HCT116 (cell line): ENCODE data around the gene DNASE1L1.

Experiments
- EGR1 ChIP-seq: IDR thresholded peaks from 2 replicates; pipeline ENCODE4 v1.6.1; 2012; ENCODE audit warnings: low read depth
- EZH2 ChIP-seq: fragments of 200-600 bp; sonication (generic); IDR thresholded peaks from 2 replicates; pipeline ENCODE4 v1.6.1; 2017; ENCODE audit warnings: antibody characterized with exemption, mixed run types
- POLR2A ChIP-seq: IDR thresholded peaks from 2 replicates; pipeline ENCODE4 v1.7.0; 2011; ENCODE audit warnings: borderline replicate concordance; ENCODE audit not compliant: insufficient read depth, insufficient read length; ENCODE audit errors: extremely low read depth
- POLR2AphosphoS5 ChIP-seq: IDR thresholded peaks from 2 replicates; pipeline ENCODE4 v1.6.1; 2011; ENCODE audit warnings: mild to moderate bottlenecking, low read depth, low read length, moderate library complexity
- SIN3A ChIP-seq: IDR thresholded peaks from 2 replicates; pipeline ENCODE4 v1.6.1; 2012; ENCODE audit warnings: low read depth
- SRF ChIP-seq: IDR thresholded peaks from 2 replicates; pipeline ENCODE4 v1.6.1; 2012; ENCODE audit warnings: low read depth
- TCF7L2 ChIP-seq: IDR thresholded peaks from 2 replicates; pipeline ENCODE4 v1.7.0; 2011; ENCODE audit warnings: borderline replicate concordance, inconsistent platforms; ENCODE audit not compliant: insufficient read depth, insufficient read length; ENCODE audit errors: extremely low read depth
- YY1 ChIP-seq: IDR thresholded peaks from 2 replicates; pipeline ENCODE4 v1.6.1; 2011; ENCODE audit warnings: low read length, low read depth, moderate library complexity, mild to moderate bottlenecking; ENCODE audit not compliant: insufficient replicate concordance; ENCODE audit errors: extremely low read depth
- ZBTB33 ChIP-seq: IDR thresholded peaks from 2 replicates; pipeline ENCODE4 v1.6.1; 2011; ENCODE audit warnings: mild to moderate bottlenecking, low read length, moderate library complexity; ENCODE audit not compliant: insufficient replicate concordance; ENCODE audit errors: extremely low read depth
- ZNF274 ChIP-seq: fragments of 200-500 bp; sonication (Bioruptor generic); IDR thresholded peaks from 2 replicates; pipeline ENCODE4 v1.6.1; 2014; ENCODE audit warnings: mild to moderate bottlenecking, low read depth, low read length, inconsistent platforms
- TF ChIP-seq, protein P1 (sequence below), 3 experiments: fragments of 200-600 bp in 1 of 3; sonication (generic) in 1 of 3; IDR thresholded peaks in 2 of 3; conservative IDR thresholded peaks in 1 of 3; 2 replicates each; pipeline ENCODE4 v1.5.1; 2012 to 2017; ENCODE audit warnings: low read depth in 2 of 3, low read length in 2 of 3, antibody characterized with exemption in 1 of 3, borderline replicate concordance in 1 of 3, control low read depth in 1 of 3, mild to moderate bottlenecking in 1 of 3, mixed read lengths in 1 of 3, mixed run types in 1 of 3, moderate library complexity in 1 of 3; ENCODE audit not compliant: insufficient read depth in 1 of 3
- TF ChIP-seq, protein P2 (sequence below): IDR thresholded peaks from 2 replicates; pipeline ENCODE4 v1.6.1; 2012; ENCODE audit warnings: low read depth

- TF ChIP-seq, protein P1, sequence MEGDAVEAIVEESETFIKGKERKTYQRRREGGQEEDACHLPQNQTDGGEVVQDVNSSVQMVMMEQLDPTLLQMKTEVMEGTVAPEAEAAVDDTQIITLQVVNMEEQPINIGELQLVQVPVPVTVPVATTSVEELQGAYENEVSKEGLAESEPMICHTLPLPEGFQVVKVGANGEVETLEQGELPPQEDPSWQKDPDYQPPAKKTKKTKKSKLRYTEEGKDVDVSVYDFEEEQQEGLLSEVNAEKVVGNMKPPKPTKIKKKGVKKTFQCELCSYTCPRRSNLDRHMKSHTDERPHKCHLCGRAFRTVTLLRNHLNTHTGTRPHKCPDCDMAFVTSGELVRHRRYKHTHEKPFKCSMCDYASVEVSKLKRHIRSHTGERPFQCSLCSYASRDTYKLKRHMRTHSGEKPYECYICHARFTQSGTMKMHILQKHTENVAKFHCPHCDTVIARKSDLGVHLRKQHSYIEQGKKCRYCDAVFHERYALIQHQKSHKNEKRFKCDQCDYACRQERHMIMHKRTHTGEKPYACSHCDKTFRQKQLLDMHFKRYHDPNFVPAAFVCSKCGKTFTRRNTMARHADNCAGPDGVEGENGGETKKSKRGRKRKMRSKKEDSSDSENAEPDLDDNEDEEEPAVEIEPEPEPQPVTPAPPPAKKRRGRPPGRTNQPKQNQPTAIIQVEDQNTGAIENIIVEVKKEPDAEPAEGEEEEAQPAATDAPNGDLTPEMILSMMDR (IDR thresholded peaks at IDR 0.05 in 2 of 3, conservative IDR thresholded peaks at IDR 0.05 in 1 of 3; ENCODE audit: borderline replicate concordance in 1 of 3, insufficient read depth in 1 of 3, low read depth in 2 of 3, low read length in 2 of 3), result no peak
- TF ChIP-seq POLR2A (no peak), YY1 (no peak), EGR1 (no peak), ZBTB33 (no peak), POLR2AphosphoS5 (no peak), ZNF274 (no peak), TCF7L2 (no peak), EZH2 (no peak), SIN3A (no peak), SRF (no peak)
- TF ChIP-seq, protein P2, sequence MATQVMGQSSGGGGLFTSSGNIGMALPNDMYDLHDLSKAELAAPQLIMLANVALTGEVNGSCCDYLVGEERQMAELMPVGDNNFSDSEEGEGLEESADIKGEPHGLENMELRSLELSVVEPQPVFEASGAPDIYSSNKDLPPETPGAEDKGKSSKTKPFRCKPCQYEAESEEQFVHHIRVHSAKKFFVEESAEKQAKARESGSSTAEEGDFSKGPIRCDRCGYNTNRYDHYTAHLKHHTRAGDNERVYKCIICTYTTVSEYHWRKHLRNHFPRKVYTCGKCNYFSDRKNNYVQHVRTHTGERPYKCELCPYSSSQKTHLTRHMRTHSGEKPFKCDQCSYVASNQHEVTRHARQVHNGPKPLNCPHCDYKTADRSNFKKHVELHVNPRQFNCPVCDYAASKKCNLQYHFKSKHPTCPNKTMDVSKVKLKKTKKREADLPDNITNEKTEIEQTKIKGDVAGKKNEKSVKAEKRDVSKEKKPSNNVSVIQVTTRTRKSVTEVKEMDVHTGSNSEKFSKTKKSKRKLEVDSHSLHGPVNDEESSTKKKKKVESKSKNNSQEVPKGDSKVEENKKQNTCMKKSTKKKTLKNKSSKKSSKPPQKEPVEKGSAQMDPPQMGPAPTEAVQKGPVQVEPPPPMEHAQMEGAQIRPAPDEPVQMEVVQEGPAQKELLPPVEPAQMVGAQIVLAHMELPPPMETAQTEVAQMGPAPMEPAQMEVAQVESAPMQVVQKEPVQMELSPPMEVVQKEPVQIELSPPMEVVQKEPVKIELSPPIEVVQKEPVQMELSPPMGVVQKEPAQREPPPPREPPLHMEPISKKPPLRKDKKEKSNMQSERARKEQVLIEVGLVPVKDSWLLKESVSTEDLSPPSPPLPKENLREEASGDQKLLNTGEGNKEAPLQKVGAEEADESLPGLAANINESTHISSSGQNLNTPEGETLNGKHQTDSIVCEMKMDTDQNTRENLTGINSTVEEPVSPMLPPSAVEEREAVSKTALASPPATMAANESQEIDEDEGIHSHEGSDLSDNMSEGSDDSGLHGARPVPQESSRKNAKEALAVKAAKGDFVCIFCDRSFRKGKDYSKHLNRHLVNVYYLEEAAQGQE, result no peak
Measured at GRCh38 chrX:154444755-154445246, 35.7 kb upstream of the DNASE1L1 start.
